HCT116 (cell line): ENCODE measurements around the gene P2RX6. TPM values are rescaled to one million over a fixed set of nuclear protein-coding genes. Genes with fewer than 3 reads are reported as not detected.

Experiments
- ATAC-seq: fragments of 200-7000 bp; cut with Tn5 transposase; 2 replicates; pipeline ENCODE4 v1.9.1; 2020; ENCODE audit warnings: mild to moderate bottlenecking, moderate library complexity
- BruUV-seq: library from RNA; stranded (reverse); fragments of 400-500 nt; replicated peaks from 2 replicates; lab custom pipeline; 2021; lab: Mats Ljungman, UMichigan
- CTCF ChIA-PET: fragments of 300-600 bp; sonication (Branson Sonifier 250); formaldehyde crosslinking; loops from one replicate; lab custom pipeline; 2021; ENCODE audit warnings: antibody characterized with exemption; lab: Charles Lee
- POLR2A ChIA-PET: fragments of 300-600, 350-600 bp; sonication (Branson Sonifier 250); formaldehyde crosslinking; loops from one replicate; lab custom pipeline; 2021; ENCODE audit warnings: antibody characterized with exemption; lab: Charles Lee
- RAD21 ChIA-PET, 2 experiments: fragments of 300-600 bp; sonication (Branson Sonifier 250); formaldehyde crosslinking; loops; one replicate each; lab custom pipeline; 2023; ENCODE audit warnings: low total read pairs in 2 of 2; ENCODE audit not compliant: uncharacterized antibody in 2 of 2, unreplicated experiment in 2 of 2, low non-redundant PET in 1 of 2; lab: Charles Lee
- DNase-seq: peaks from one replicate; pipeline ENCODE4 v3.0.0-alpha.2; 2010; ENCODE audit warnings: low read depth, low spot score
- H2AFZ ChIP-seq: fragments of 200-600 bp; shearing (Covaris generic), sonication (generic); 2 replicates; pipeline ENCODE4 v1.6.1; 2017; ENCODE audit warnings: low read depth, mixed run types, mixed read lengths, antibody characterized with exemption, low read length; ENCODE audit not compliant: poor library complexity, severe bottlenecking
- H3K27ac ChIP-seq: 2 replicates; pipeline ENCODE4 v1.5.1; 2012; ENCODE audit warnings: low read depth, low read length
- H3K27me3 ChIP-seq: fragments of 200-600 bp; sonication (generic); 2 replicates; pipeline ENCODE4 v1.6.1; 2016; ENCODE audit warnings: mixed run types, low read length, mixed read lengths; ENCODE audit not compliant: insufficient read depth
- H3K36me3 ChIP-seq, 2 experiments: fragments of 200-500 bp in 1 of 2; fragments of 200-600 bp in 1 of 2; sonication (Bioruptor generic) in 1 of 2; sonication (generic) in 1 of 2; 2 replicates each; pipeline versions ENCODE4 v1.5.1 to v1.6.1; 2014 to 2016; ENCODE audit warnings: low read length in 2 of 2, inconsistent platforms in 1 of 2, mixed read lengths in 1 of 2, mixed run types in 1 of 2; ENCODE audit not compliant: insufficient read depth in 2 of 2, control insufficient read depth in 1 of 2
- H3K4me1 ChIP-seq, 2 experiments: fragments of 200-600 bp in 1 of 2; sonication (generic) in 1 of 2; 2 replicates each; pipeline versions ENCODE4 v1.5.1 to v1.6.1; 2012 to 2017; ENCODE audit warnings: low read length in 2 of 2, inconsistent platforms in 1 of 2, mild to moderate bottlenecking in 1 of 2, mixed read lengths in 1 of 2, mixed run types in 1 of 2, moderate library complexity in 1 of 2; ENCODE audit not compliant: insufficient read depth in 2 of 2, control insufficient read depth in 1 of 2
- H3K4me2 ChIP-seq: fragments of 200-600 bp; sonication (generic); 2 replicates; pipeline ENCODE4 v1.6.1; 2017; ENCODE audit warnings: mixed run types, low read length, mixed read lengths
- H3K4me3 ChIP-seq, 2 experiments: fragments of 200-600 bp in 1 of 2; sonication (generic) in 1 of 2; replicated peaks in 1 of 2; 2 replicates each; pipeline ENCODE4 v1.5.1; 2011 to 2016; ENCODE audit warnings: low read length in 2 of 2, control low read depth in 1 of 2, low read depth in 1 of 2, mild to moderate bottlenecking in 1 of 2, mixed read lengths in 1 of 2, mixed run types in 1 of 2
- H3K79me2 ChIP-seq: fragments of 200-600 bp; sonication (generic); 2 replicates; pipeline ENCODE4 v1.6.1; 2017; ENCODE audit warnings: mild to moderate bottlenecking, mixed run types, low read length, moderate library complexity, mixed read lengths; ENCODE audit not compliant: insufficient read depth
- H3K9ac ChIP-seq: fragments of 200-600 bp; sonication (generic); 2 replicates; pipeline ENCODE4 v1.6.1; 2016; ENCODE audit warnings: low read length, mixed read lengths
- H3K9me2 ChIP-seq: fragments of 200-600 bp; sonication (generic), shearing (Covaris generic); 2 replicates; pipeline ENCODE4 v1.6.1; 2017; ENCODE audit warnings: mixed run types, mild to moderate bottlenecking, moderate library complexity; ENCODE audit not compliant: insufficient read depth
- H3K9me3 ChIP-seq, 2 experiments: fragments of 200-500 bp in 1 of 2; fragments of 200-600 bp in 1 of 2; sonication (Bioruptor generic) in 1 of 2; sonication (generic) in 1 of 2; 2 replicates each; pipeline ENCODE4 v1.6.1; 2014 to 2017; ENCODE audit warnings: low read length in 2 of 2, mixed read lengths in 2 of 2, inconsistent platforms in 1 of 2, low read depth in 1 of 2, mild to moderate bottlenecking in 1 of 2, mixed run types in 1 of 2, moderate library complexity in 1 of 2; ENCODE audit not compliant: control insufficient read depth in 1 of 2, insufficient read depth in 1 of 2
- H4K20me1 ChIP-seq: fragments of 200-600 bp; sonication (generic), shearing (Covaris generic); 2 replicates; pipeline ENCODE4 v1.6.1; 2017; ENCODE audit warnings: mixed run types, mild to moderate bottlenecking, moderate library complexity; ENCODE audit not compliant: insufficient read depth
- ATF3 ChIP-seq: IDR thresholded peaks from 2 replicates; pipeline ENCODE4 v1.6.1; 2012
- CBX3 ChIP-seq: IDR thresholded peaks from 2 replicates; pipeline ENCODE4 v1.6.1; 2012; ENCODE audit warnings: low read depth
- CEBPB ChIP-seq: IDR thresholded peaks from 2 replicates; pipeline ENCODE4 v1.6.1; 2012; ENCODE audit warnings: low read depth
- CTCF ChIP-seq, 3 experiments: fragments of 200-600 bp in 1 of 3; sonication (generic) in 1 of 3; IDR thresholded peaks in 2 of 3; conservative IDR thresholded peaks in 1 of 3; 2 replicates each; pipeline ENCODE4 v1.5.1; 2012 to 2017; ENCODE audit warnings: low read depth in 2 of 3, low read length in 2 of 3, antibody characterized with exemption in 1 of 3, borderline replicate concordance in 1 of 3, control low read depth in 1 of 3, mild to moderate bottlenecking in 1 of 3, mixed read lengths in 1 of 3, mixed run types in 1 of 3, moderate library complexity in 1 of 3; ENCODE audit not compliant: insufficient read depth in 1 of 3
- EGR1 ChIP-seq: IDR thresholded peaks from 2 replicates; pipeline ENCODE4 v1.6.1; 2012; ENCODE audit warnings: low read depth
- EZH2 ChIP-seq: fragments of 200-600 bp; sonication (generic); IDR thresholded peaks from 2 replicates; pipeline ENCODE4 v1.6.1; 2017; ENCODE audit warnings: antibody characterized with exemption, mixed run types
- FOSL1 ChIP-seq: IDR thresholded peaks from 2 replicates; pipeline ENCODE4 v1.6.1; 2012; ENCODE audit warnings: low read depth
- JUND ChIP-seq: IDR thresholded peaks from 2 replicates; pipeline ENCODE4 v1.6.1; 2012
- POLR2A ChIP-seq: IDR thresholded peaks from 2 replicates; pipeline ENCODE4 v1.7.0; 2011; ENCODE audit warnings: borderline replicate concordance; ENCODE audit not compliant: insufficient read depth, insufficient read length; ENCODE audit errors: extremely low read depth
- REST ChIP-seq: IDR thresholded peaks from 2 replicates; pipeline ENCODE4 v1.6.1; 2012; ENCODE audit warnings: low read depth
- SIN3A ChIP-seq: IDR thresholded peaks from 2 replicates; pipeline ENCODE4 v1.6.1; 2012; ENCODE audit warnings: low read depth
- SP1 ChIP-seq: IDR thresholded peaks from 2 replicates; pipeline ENCODE4 v1.6.1; 2012; ENCODE audit warnings: low read depth
- SRF ChIP-seq: IDR thresholded peaks from 2 replicates; pipeline ENCODE4 v1.6.1; 2012; ENCODE audit warnings: low read depth
- TCF7L2 ChIP-seq: IDR thresholded peaks from 2 replicates; pipeline ENCODE4 v1.7.0; 2011; ENCODE audit warnings: borderline replicate concordance, inconsistent platforms; ENCODE audit not compliant: insufficient read depth, insufficient read length; ENCODE audit errors: extremely low read depth
- YY1 ChIP-seq: IDR thresholded peaks from 2 replicates; pipeline ENCODE4 v1.6.1; 2011; ENCODE audit warnings: low read length, low read depth, moderate library complexity, mild to moderate bottlenecking; ENCODE audit not compliant: insufficient replicate concordance; ENCODE audit errors: extremely low read depth
- ZFX ChIP-seq: fragments of 450-650 bp; IDR thresholded peaks from 2 replicates; pipeline ENCODE4 v1.6.1; 2017
- ZNF274 ChIP-seq: fragments of 200-500 bp; sonication (Bioruptor generic); IDR thresholded peaks from 2 replicates; pipeline ENCODE4 v1.6.1; 2014; ENCODE audit warnings: mild to moderate bottlenecking, low read depth, low read length, inconsistent platforms
- intact Hi-C: fragments of 100-400 bp; cut with micrococcal nuclease; formaldehyde crosslinking; loops from 2 replicates; pipeline ENCODE4 v1.10.0; 2022
- total RNA-seq: library from RNA; stranded (reverse); gene quantifications from one replicate; pipeline ENCODE4 v1.2.1, GENCODE V29; 2021; ENCODE audit not compliant: unreplicated experiment
- TF ChIP-seq, protein P1 (sequence below): IDR thresholded peaks from 2 replicates; pipeline ENCODE4 v1.6.1; 2011; ENCODE audit warnings: mild to moderate bottlenecking, low read length, moderate library complexity; ENCODE audit not compliant: insufficient replicate concordance; ENCODE audit errors: extremely low read depth
- TF ChIP-seq, protein P2 (sequence below): IDR thresholded peaks from 2 replicates; pipeline ENCODE4 v1.6.1; 2012

P2RX6 gene
- total RNA-seq, 1 experiment from 2014 or later = 0.20 TPM

GRCh38 chr22:21025763-21026755 lies 11.1 kb downstream of the P2RX6 start:
- RAD21 ChIA-PET = no interaction called here
- Histone ChIP-seq H4K20me1 (no peaks in the 10 kb centered on the region), H3K4me1 (no peaks in the 10 kb centered on the region), H3K79me2 (no peaks in the 10 kb centered on the region), H2AFZ (no peak overlapping the region), H3K9ac (no peak overlapping the region), H3K27me3 (no peaks in the 10 kb centered on the region), H3K4me2 (no peak overlapping the region), H3K9me3 (no peaks in the 10 kb centered on the region), H3K27ac (no peak overlapping the region), H3K9me2 (no peaks in the 10 kb centered on the region), H3K4me3 (no peak overlapping the region), H3K36me3 (no peaks in the 10 kb centered on the region)
- POLR2A ChIA-PET = no interaction called here
- ATAC-seq (no peak), DNase-seq (no peak)
- intact Hi-C loops = no loop called here
- CTCF ChIA-PET = no interaction called here
- no TSS peak for BruUV-seq
- TF ChIP-seq SRF (no peak), CBX3 (no peak), FOSL1 (no peak), CTCF (IDR thresholded peaks at IDR 0.05 in 2 of 3, conservative IDR thresholded peaks at IDR 0.05 in 1 of 3; ENCODE audit: borderline replicate concordance in 1 of 3, insufficient read depth in 1 of 3, low read depth in 2 of 3, low read length in 2 of 3) (no peak), YY1 (no peak), EGR1 (no peak), REST (no peak), ZNF274 (no peak), EZH2 (no peak), SP1 (no peak), POLR2A (no peak), ZFX (no peak), ATF3 (no peak), TCF7L2 (no peak), SIN3A (no peak), JUND (no peak), CEBPB (no peak)
- TF ChIP-seq, protein P1, sequence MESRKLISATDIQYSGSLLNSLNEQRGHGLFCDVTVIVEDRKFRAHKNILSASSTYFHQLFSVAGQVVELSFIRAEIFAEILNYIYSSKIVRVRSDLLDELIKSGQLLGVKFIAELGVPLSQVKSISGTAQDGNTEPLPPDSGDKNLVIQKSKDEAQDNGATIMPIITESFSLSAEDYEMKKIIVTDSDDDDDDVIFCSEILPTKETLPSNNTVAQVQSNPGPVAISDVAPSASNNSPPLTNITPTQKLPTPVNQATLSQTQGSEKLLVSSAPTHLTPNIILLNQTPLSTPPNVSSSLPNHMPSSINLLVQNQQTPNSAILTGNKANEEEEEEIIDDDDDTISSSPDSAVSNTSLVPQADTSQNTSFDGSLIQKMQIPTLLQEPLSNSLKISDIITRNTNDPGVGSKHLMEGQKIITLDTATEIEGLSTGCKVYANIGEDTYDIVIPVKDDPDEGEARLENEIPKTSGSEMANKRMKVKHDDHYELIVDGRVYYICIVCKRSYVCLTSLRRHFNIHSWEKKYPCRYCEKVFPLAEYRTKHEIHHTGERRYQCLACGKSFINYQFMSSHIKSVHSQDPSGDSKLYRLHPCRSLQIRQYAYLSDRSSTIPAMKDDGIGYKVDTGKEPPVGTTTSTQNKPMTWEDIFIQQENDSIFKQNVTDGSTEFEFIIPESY = no peak
- TF ChIP-seq, protein P2, sequence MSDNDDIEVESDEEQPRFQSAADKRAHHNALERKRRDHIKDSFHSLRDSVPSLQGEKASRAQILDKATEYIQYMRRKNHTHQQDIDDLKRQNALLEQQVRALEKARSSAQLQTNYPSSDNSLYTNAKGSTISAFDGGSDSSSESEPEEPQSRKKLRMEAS = no peak
